Measurements from ENCODE around the gene TRMT2B. TPM values are rescaled to one million over a fixed set of nuclear protein-coding genes. Genes with fewer than 3 reads are reported as not detected.

TRMT2B gene
- total and polyA plus RNA-seq, 2 experiments from 2014 or later = 5.4 to 18.6 TPM

DNA sequence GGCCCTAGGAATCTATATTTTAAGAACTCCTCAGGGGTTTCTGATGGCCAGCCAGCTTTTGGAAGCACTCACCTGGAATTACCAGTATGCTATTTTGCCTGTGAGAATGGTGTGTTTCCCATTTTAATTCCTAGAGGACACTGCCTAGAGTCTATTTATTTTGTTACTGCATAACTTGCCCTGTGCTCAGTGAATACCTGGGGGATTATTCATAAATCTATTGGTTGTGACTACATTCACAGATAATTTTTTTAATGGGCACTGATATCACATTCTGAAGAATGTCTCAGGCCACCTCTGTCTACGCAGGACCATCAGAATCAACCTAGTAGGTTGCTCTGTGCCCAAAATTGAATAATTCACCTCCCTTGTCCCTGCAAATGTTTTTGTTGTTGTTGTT lies 75.7 kb downstream of the TRMT2B start:
- H2AFZ ChIP-seq = no peak overlapping the region
- DNase-seq (ENCODE audit: low spot score) (no peak), ATAC-seq (no peak)

More for the DNA sequence above, 75.7 kb downstream of the TRMT2B start:
- Mint-ChIP-seq H3K4me1 (no peaks in the 10 kb centered on the region), H3K36me3 (ENCODE audit: low read depth) (peaks cover 4% of the 10 kb centered on the region; the same call in 2 of the 3 replicates), H3K27me3 (ENCODE audit: insufficient read depth, low read depth, poor library complexity) (no peaks in the 10 kb centered on the region), H3K4me3 (no peak overlapping the region), H3K9me3 (peaks cover 13% of the 10 kb centered on the region), H3K27ac (no peak overlapping the region)
- no peak overlapping the region for H3K27ac ChIP-seq (ENCODE audit: low read depth)
- no peak overlapping the region for H3K4me3 ChIP-seq
- H3K4me1 ChIP-seq (ENCODE audit: insufficient read depth) = no peaks in the 10 kb centered on the region
- no peak overlapping the region for H3K4me2 ChIP-seq
- no peaks in the 10 kb centered on the region for H4K20me1 ChIP-seq (replicated peaks; ENCODE audit: insufficient read depth)
- H3K79me2 ChIP-seq (replicated peaks; ENCODE audit: insufficient read depth) = no peaks in the 10 kb centered on the region
- TF ChIP-seq, protein P1, sequence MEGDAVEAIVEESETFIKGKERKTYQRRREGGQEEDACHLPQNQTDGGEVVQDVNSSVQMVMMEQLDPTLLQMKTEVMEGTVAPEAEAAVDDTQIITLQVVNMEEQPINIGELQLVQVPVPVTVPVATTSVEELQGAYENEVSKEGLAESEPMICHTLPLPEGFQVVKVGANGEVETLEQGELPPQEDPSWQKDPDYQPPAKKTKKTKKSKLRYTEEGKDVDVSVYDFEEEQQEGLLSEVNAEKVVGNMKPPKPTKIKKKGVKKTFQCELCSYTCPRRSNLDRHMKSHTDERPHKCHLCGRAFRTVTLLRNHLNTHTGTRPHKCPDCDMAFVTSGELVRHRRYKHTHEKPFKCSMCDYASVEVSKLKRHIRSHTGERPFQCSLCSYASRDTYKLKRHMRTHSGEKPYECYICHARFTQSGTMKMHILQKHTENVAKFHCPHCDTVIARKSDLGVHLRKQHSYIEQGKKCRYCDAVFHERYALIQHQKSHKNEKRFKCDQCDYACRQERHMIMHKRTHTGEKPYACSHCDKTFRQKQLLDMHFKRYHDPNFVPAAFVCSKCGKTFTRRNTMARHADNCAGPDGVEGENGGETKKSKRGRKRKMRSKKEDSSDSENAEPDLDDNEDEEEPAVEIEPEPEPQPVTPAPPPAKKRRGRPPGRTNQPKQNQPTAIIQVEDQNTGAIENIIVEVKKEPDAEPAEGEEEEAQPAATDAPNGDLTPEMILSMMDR (conservative IDR thresholded peaks at IDR 0.05; ENCODE audit: low read depth in 2 of 2) = no peak
- TF ChIP-seq, protein P2, sequence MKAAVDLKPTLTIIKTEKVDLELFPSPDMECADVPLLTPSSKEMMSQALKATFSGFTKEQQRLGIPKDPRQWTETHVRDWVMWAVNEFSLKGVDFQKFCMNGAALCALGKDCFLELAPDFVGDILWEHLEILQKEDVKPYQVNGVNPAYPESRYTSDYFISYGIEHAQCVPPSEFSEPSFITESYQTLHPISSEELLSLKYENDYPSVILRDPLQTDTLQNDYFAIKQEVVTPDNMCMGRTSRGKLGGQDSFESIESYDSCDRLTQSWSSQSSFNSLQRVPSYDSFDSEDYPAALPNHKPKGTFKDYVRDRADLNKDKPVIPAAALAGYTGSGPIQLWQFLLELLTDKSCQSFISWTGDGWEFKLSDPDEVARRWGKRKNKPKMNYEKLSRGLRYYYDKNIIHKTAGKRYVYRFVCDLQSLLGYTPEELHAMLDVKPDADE (IDR thresholded peaks at IDR 0.05) = no peak
- TF ChIP-seq CREB1 (CRISPR knock-in tag; IDR thresholded peaks at IDR 0.05; ENCODE audit: low read depth) = no peak
- no peak for TF ChIP-seq ZNF331 (CRISPR knock-in tag; IDR thresholded peaks at IDR 0.05; ENCODE audit: low read depth)
- no peak for TF ChIP-seq STAT1 (IDR thresholded peaks at IDR 0.05; ENCODE audit: unreplicated experiment)
- TF ChIP-seq, protein P3, sequence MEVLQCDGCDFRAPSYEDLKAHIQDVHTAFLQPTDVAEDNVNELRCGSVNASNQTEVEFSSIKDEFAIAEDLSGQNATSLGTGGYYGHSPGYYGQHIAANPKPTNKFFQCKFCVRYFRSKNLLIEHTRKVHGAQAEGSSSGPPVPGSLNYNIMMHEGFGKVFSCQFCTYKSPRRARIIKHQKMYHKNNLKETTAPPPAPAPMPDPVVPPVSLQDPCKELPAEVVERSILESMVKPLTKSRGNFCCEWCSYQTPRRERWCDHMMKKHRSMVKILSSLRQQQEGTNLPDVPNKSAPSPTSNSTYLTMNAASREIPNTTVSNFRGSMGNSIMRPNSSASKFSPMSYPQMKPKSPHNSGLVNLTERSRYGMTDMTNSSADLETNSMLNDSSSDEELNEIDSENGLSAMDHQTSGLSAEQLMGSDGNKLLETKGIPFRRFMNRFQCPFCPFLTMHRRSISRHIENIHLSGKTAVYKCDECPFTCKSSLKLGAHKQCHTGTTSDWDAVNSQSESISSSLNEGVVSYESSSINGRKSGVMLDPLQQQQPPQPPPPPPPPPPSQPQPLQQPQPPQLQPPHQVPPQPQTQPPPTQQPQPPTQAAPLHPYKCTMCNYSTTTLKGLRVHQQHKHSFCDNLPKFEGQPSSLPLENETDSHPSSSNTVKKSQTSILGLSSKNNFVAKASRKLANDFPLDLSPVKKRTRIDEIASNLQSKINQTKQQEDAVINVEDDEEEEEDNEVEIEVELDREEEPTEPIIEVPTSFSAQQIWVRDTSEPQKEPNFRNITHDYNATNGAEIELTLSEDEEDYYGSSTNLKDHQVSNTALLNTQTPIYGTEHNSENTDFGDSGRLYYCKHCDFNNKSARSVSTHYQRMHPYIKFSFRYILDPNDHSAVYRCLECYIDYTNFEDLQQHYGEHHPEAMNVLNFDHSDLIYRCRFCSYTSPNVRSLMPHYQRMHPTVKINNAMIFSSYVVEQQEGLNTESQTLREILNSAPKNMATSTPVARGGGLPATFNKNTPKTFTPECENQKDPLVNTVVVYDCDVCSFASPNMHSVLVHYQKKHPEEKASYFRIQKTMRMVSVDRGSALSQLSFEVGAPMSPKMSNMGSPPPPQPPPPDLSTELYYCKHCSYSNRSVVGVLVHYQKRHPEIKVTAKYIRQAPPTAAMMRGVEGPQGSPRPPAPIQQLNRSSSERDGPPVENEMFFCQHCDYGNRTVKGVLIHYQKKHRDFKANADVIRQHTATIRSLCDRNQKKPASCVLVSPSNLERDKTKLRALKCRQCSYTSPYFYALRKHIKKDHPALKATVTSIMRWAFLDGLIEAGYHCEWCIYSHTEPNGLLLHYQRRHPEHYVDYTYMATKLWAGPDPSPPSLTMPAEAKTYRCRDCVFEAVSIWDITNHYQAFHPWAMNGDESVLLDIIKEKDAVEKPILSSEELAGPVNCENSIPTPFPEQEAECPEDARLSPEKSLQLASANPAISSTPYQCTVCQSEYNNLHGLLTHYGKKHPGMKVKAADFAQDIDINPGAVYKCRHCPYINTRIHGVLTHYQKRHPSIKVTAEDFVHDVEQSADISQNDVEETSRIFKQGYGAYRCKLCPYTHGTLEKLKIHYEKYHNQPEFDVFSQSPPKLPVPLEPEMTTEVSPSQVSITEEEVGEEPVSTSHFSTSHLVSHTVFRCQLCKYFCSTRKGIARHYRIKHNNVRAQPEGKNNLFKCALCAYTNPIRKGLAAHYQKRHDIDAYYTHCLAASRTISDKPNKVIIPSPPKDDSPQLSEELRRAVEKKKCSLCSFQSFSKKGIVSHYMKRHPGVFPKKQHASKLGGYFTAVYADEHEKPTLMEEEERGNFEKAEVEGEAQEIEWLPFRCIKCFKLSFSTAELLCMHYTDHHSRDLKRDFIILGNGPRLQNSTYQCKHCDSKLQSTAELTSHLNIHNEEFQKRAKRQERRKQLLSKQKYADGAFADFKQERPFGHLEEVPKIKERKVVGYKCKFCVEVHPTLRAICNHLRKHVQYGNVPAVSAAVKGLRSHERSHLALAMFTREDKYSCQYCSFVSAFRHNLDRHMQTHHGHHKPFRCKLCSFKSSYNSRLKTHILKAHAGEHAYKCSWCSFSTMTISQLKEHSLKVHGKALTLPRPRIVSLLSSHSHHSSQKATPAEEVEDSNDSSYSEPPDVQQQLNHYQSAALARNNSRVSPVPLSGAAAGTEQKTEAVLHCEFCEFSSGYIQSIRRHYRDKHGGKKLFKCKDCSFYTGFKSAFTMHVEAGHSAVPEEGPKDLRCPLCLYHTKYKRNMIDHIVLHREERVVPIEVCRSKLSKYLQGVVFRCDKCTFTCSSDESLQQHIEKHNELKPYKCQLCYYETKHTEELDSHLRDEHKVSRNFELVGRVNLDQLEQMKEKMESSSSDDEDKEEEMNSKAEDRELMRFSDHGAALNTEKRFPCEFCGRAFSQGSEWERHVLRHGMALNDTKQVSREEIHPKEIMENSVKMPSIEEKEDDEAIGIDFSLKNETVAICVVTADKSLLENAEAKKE (CRISPR knock-in tag; IDR thresholded peaks at IDR 0.05) = no peak
- TF ChIP-seq EZH2 (IDR thresholded peaks at IDR 0.05; ENCODE audit: low read depth, unreplicated experiment) = no peak
- TF ChIP-seq ZNF114 (CRISPR knock-in tag; IDR thresholded peaks at IDR 0.05) = no peak
- no peak for TF ChIP-seq EZH2phosphoT487 (IDR thresholded peaks at IDR 0.05; ENCODE audit: unreplicated experiment)
- H3K36me3 ChIP-seq (ENCODE audit: insufficient read depth) = no peaks in the 10 kb centered on the region
- H3K27me3 ChIP-seq (ENCODE audit: insufficient read depth) = no peaks in the 10 kb centered on the region
- H3K9me2 ChIP-seq (ENCODE audit: insufficient read depth) = no peaks in the 10 kb centered on the region
- no peaks in the 10 kb centered on the region for H3F3A ChIP-seq (replicated peaks; ENCODE audit: low read depth)
